WTC11 (cell line): ENCODE data around the gene ELMO1. TPM values are rescaled to one million over a fixed set of nuclear protein-coding genes. Genes with fewer than 3 reads are reported as not detected.

Experiments
- ATAC-seq: fragments of 200-7000 bp; cut with Tn5 transposase; 2 replicates; pipeline ENCODE4 v1.10.0; 2021; ENCODE audit warnings: mild to moderate bottlenecking, moderate library complexity
- CTCF ChIA-PET: fragments of 300-600 bp; sonication (Branson Sonifier 250); formaldehyde crosslinking; loops from one replicate; lab custom pipeline; 2021; ENCODE audit warnings: antibody characterized with exemption; lab: Charles Lee
- POLR2A ChIA-PET: fragments of 350-600 bp; sonication (Branson Sonifier 250); formaldehyde crosslinking; loops from one replicate; lab custom pipeline; 2021; ENCODE audit warnings: antibody characterized with exemption; lab: Charles Lee
- DNase-seq: peaks from one replicate; pipeline ENCODE4 v3.0.0; 2021; ENCODE audit warnings: low spot score
- H3K27ac Mint-ChIP-seq: 2 replicates; pipeline ENCODE4 v1.8.0; 2021; ENCODE audit warnings: mixed read lengths
- H3K27me3 Mint-ChIP-seq: 2 replicates; pipeline ENCODE4 v1.8.0; 2021; ENCODE audit warnings: low read depth, mild to moderate bottlenecking, moderate library complexity, mixed read lengths
- H3K36me3 Mint-ChIP-seq: 2 replicates; pipeline ENCODE4 v1.8.0; 2021; ENCODE audit warnings: mixed read lengths
- H3K4me1 Mint-ChIP-seq: 2 replicates; pipeline ENCODE4 v1.8.0; 2022; ENCODE audit warnings: mixed read lengths
- H3K4me3 Mint-ChIP-seq: 2 replicates; pipeline ENCODE4 v1.8.0; 2021; ENCODE audit warnings: mild to moderate bottlenecking, moderate library complexity, mixed read lengths
- H3K9me3 Mint-ChIP-seq: 2 replicates; pipeline ENCODE4 v1.8.0; 2021; ENCODE audit warnings: mixed read lengths
- ATF3 ChIP-seq: sonication (generic); formaldehyde crosslinking; conservative IDR thresholded peaks from 2 replicates; pipeline ENCODE4 v1.8.1; 2022; ENCODE audit warnings: mild to moderate bottlenecking, missing genetic modification reagents
- E2F1 ChIP-seq: sonication (generic); formaldehyde crosslinking; IDR thresholded peaks from 2 replicates; pipeline ENCODE4 v1.8.0; 2022; ENCODE audit warnings: mild to moderate bottlenecking, missing genetic modification reagents
- ETV6 ChIP-seq: sonication (generic); formaldehyde crosslinking; IDR thresholded peaks from 2 replicates; pipeline ENCODE4 v1.8.1; 2022; ENCODE audit warnings: mild to moderate bottlenecking, missing genetic modification reagents
- FOXJ3 ChIP-seq: sonication (generic); formaldehyde crosslinking; IDR thresholded peaks from 2 replicates; pipeline ENCODE4 v1.9.0; 2021; ENCODE audit warnings: missing genetic modification reagents, mild to moderate bottlenecking, borderline replicate concordance
- GRHL2 ChIP-seq: fragments of 250-450 bp; sonication (Bioruptor Pico); IDR thresholded peaks from 2 replicates; pipeline ENCODE4 v1.8.0; 2022; ENCODE audit warnings: mild to moderate bottlenecking, moderate library complexity; ENCODE audit not compliant: insufficient replicate concordance, severe bottlenecking
- GTF2I ChIP-seq: fragments of 250-450 bp; sonication (Bioruptor Pico); conservative IDR thresholded peaks from 2 replicates; pipeline ENCODE4 v1.4.0; 2021; ENCODE audit warnings: mild to moderate bottlenecking
- MLX ChIP-seq: sonication (generic); formaldehyde crosslinking; IDR thresholded peaks from 2 replicates; pipeline ENCODE4 v1.8.1; 2023; ENCODE audit warnings: mild to moderate bottlenecking, missing genetic modification reagents, moderate library complexity
- MYBL2 ChIP-seq: sonication (generic); formaldehyde crosslinking; IDR thresholded peaks from 2 replicates; pipeline ENCODE4 v1.8.1; 2023; ENCODE audit warnings: mild to moderate bottlenecking, moderate library complexity, missing genetic modification reagents
- NFYB ChIP-seq: sonication (generic); formaldehyde crosslinking; conservative IDR thresholded peaks from 2 replicates; pipeline ENCODE4 v1.8.0; 2022; ENCODE audit warnings: low read depth, missing genetic modification reagents
- NR3C1 ChIP-seq: sonication (generic); formaldehyde crosslinking; conservative IDR thresholded peaks from 2 replicates; pipeline ENCODE4 v1.8.1; 2023; ENCODE audit warnings: low read depth, mild to moderate bottlenecking, missing genetic modification reagents
- RORB ChIP-seq: fragments of 250-450 bp; sonication (Bioruptor Pico); IDR thresholded peaks from 2 replicates; pipeline ENCODE4 v1.9.0; 2021; ENCODE audit warnings: mild to moderate bottlenecking
- SMAD3 ChIP-seq: sonication (generic); formaldehyde crosslinking; IDR thresholded peaks from 2 replicates; pipeline ENCODE4 v1.8.0; 2022; ENCODE audit warnings: missing genetic modification reagents, mild to moderate bottlenecking, borderline replicate concordance
- STAT6 ChIP-seq: sonication (generic); formaldehyde crosslinking; conservative IDR thresholded peaks from 2 replicates; pipeline ENCODE4 v1.8.1; 2023; ENCODE audit warnings: mild to moderate bottlenecking, low read depth, missing genetic modification reagents, moderate library complexity
- ZBTB21 ChIP-seq: sonication (generic); formaldehyde crosslinking; IDR thresholded peaks from 2 replicates; pipeline ENCODE4 v1.8.1; 2023; ENCODE audit warnings: mild to moderate bottlenecking, missing genetic modification reagents, borderline replicate concordance
- ZNF219 ChIP-seq: sonication (generic); formaldehyde crosslinking; IDR thresholded peaks from 2 replicates; pipeline ENCODE4 v1.8.0; 2023; ENCODE audit warnings: missing genetic modification reagents, mild to moderate bottlenecking, borderline replicate concordance
- ZNF396 ChIP-seq: fragments of 250-450 bp; sonication (Bioruptor Pico); IDR thresholded peaks from 2 replicates; pipeline ENCODE4 v1.8.0; 2021; ENCODE audit warnings: mild to moderate bottlenecking, moderate library complexity, borderline replicate concordance
- ZSCAN18 ChIP-seq: fragments of 250-450 bp; sonication (Bioruptor Pico); IDR thresholded peaks from 2 replicates; pipeline ENCODE4 v2.1.2; 2022; ENCODE audit warnings: mild to moderate bottlenecking, moderate library complexity
- total RNA-seq: library from RNA; stranded (reverse); gene quantifications from 3 replicates; pipeline ENCODE4 v1.2.3, GENCODE V29; 2021
- TF ChIP-seq, protein P1 (sequence below): fragments of 250-450 bp; sonication (Bioruptor Pico); conservative IDR thresholded peaks from 2 replicates; pipeline ENCODE4 v1.9.0; 2021; ENCODE audit warnings: mild to moderate bottlenecking
- TF ChIP-seq, protein P2 (sequence below): sonication (generic); formaldehyde crosslinking; IDR thresholded peaks from 2 replicates; pipeline ENCODE4 v1.8.1; 2023; ENCODE audit warnings: mild to moderate bottlenecking, moderate library complexity, missing genetic modification reagents

The ELMO1 gene
- total RNA-seq, 1 experiment from 2014 or later: 19.4 TPM

DNA sequence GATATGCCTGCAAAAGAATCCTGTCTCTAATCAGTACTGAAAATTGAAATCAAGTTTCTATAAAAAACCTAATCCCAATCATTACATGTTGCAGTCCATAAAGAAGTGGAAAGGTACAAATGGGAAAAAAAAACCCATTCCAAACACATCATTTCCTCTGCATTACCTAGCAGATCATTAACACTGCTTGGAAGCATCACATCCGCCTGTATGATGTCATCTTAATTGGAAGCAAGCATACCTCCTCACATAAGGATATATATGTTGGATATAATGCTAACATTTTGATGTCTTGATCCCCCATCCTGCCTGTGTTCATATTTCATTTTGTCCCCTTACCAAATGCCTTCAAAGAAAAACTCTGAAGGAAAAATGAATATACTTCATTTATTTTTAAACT, 483.0 kb downstream of the ELMO1 start:
- no peak overlapping the region for H3K27ac Mint-ChIP-seq
- H3K9me3 Mint-ChIP-seq: no peaks in the 10 kb centered on the region
- TF ChIP-seq FOXJ3 (CRISPR knock-in tag) (no peak), MYBL2 (no peak), SMAD3 (CRISPR knock-in tag) (no peak), MLX (CRISPR knock-in tag) (no peak), ZNF219 (CRISPR knock-in tag) (no peak), ZNF396 (CRISPR knock-in tag) (no peak), GRHL2 (CRISPR knock-in tag) (no peak), NFYB (CRISPR knock-in tag) (no peak), ZBTB21 (CRISPR knock-in tag) (no peak), E2F1 (no peak), RORB (CRISPR knock-in tag) (no peak), ETV6 (CRISPR knock-in tag) (no peak), STAT6 (CRISPR knock-in tag) (no peak), ATF3 (CRISPR knock-in tag) (no peak), ZSCAN18 (CRISPR knock-in tag) (no peak), NR3C1 (no peak), GTF2I (CRISPR knock-in tag) (no peak)
- TF ChIP-seq, protein P1, sequence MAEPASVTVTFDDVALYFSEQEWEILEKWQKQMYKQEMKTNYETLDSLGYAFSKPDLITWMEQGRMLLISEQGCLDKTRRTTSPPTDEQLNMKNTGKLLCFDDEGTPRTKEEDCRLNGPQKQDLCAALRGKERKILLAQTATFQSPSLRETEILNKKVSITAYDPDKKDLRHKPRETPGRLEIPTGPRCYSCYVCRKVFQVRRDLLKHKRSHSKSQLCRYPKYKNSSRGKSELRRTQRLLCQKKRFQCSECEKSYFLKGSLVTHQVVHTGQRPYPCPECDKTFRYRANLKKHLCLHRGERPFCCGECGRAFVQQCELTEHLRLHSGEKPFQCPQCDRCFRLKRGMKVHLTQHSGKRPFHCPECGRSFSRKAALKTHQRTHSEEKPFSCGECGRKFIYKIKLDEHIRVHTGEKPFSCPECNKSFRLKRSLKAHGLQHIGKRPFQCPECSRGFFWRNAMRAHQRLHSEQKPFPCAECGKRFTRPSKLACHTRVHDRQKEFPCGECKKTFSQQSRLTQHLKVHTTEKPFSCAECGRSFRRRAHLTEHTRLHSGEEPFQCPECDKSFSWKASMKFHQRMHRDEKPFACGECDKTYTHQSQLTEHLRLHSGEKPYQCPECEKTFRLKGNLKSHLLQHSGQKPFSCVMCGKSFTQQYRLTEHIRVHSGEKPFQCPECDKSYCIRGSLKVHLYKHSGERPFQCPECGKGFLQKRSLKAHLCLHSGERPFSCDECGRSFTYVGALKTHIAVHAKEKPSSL (CRISPR knock-in tag): no peak
- TF ChIP-seq, protein P2, sequence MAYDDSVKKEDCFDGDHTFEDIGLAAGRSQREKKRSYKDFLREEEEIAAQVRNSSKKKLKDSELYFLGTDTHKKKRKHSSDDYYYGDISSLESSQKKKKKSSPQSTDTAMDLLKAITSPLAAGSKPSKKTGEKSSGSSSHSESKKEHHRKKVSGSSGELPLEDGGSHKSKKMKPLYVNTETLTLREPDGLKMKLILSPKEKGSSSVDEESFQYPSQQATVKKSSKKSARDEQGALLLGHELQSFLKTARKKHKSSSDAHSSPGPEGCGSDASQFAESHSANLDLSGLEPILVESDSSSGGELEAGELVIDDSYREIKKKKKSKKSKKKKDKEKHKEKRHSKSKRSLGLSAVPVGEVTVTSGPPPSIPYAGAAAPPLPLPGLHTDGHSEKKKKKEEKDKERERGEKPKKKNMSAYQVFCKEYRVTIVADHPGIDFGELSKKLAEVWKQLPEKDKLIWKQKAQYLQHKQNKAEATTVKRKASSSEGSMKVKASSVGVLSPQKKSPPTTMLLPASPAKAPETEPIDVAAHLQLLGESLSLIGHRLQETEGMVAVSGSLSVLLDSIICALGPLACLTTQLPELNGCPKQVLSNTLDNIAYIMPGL (CRISPR knock-in tag): no peak
- H3K4me1 Mint-ChIP-seq: peaks cover 61% of the 10 kb centered on the region
- no peak for ATAC-seq
- H3K4me3 Mint-ChIP-seq: no peak overlapping the region
- ChIA-PET POLR2A (no interaction called here), CTCF (no interaction called here)
- DNase-seq: no peak
- H3K27me3 Mint-ChIP-seq: no peaks in the 10 kb centered on the region
- no peaks in the 10 kb centered on the region; the same call in 1 of the 2 replicates for H3K36me3 Mint-ChIP-seq
